HG03039 (cell line): ENCODE measurements around the gene PPARA.
"Not testable (repeated sequence)": the region's sequence is repeated elsewhere in the genome, so short reads cannot be mapped to it uniquely, and the experiment has no call there.

Experiments
- ATAC-seq: cut with Tn5 transposase; IDR thresholded peaks from one replicate; pipeline ENCODE4 v1.9.1; 2021; ENCODE audit warnings: mild to moderate bottlenecking, moderate library complexity; ENCODE audit not compliant: unreplicated experiment

Gene PPARA

DNA sequence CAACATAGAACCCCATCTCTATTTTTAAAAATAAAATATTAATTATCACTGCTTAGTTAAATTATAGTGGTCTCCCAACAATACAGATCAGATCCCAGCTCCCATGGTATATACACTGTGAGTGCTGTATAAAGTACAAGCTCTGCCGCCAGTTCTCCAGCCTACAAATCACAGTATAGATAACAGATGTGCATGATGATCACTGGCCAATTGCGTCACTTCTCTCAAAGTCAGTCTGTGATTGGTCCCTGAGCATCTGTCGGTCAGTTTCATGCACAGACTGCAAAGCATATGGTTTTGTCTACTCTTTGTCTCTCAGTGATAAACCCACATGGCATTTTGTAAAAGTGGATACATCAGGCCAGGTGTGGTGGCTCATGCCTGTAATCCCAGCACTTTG, 15.7 kb downstream of the PPARA start:
- no peak for ATAC-seq

DNA sequence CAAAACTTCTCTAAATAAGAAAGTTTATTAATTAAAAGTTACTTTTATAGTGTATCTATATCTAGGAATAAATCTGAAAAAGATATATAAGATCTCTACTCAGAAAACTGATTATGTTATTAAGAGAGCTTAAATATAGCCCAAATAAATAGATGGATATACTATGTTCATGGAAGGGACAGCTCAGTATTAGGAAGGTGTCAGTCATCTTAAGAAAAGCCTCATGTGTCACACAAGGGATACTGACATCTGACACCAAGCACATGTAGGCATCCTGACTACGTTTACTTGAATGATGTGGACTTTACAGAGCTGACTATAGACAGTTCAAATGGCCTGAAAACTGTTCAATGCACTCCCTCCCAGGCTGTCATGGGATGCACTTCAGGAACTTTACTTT, 19.3 kb downstream of the PPARA start:
- no peak for ATAC-seq

DNA sequence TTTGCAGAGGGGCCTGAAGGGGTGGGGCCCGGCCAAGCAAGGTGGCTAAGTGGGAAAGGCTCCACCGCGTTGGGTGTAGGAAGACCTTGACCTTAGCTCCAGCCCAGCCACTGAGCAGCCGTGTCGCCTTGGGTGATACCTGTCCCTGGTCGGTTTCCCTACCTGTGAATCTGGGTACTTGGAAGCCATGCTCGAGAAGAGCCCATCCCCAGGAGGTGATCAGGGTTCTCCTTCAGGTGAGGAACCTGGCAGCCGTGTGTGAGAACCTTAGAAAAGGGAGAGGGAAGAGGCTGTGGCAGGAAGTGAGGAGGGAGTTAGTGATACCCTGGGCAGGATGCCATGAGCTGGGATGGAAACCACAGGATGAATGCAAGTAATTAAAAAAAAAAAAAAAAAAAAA, 21.6 kb downstream of the PPARA start:
- no peak for ATAC-seq

DNA sequence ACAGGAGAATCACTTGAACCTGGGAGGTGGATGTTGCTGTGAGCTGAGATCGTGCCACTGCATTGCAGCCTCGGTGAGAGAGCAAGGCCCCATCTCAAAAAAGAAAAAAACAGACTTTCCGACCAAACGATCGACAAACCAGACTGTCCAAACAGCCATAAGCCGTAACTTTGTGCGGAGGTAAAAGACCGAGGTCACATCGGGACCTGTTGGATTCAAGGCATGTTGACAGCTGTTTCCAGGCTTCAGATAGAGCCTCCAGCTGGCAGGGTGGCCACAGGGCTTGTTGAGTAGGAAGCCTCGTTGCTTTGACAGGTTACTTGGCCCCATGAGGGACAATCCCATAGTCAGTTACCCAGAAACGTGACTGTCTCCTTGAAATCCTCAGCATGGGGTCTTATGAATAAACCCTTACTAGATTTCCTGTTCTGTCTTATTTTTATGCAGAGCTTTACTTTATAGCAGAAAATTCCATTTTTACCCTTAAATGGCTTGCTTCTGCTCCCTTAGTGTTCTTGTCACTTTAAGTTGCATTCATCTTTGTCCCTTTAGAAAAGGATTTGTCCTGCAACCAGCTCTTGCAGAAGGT, 22.3 kb downstream of the PPARA start:
- no peak for ATAC-seq

DNA sequence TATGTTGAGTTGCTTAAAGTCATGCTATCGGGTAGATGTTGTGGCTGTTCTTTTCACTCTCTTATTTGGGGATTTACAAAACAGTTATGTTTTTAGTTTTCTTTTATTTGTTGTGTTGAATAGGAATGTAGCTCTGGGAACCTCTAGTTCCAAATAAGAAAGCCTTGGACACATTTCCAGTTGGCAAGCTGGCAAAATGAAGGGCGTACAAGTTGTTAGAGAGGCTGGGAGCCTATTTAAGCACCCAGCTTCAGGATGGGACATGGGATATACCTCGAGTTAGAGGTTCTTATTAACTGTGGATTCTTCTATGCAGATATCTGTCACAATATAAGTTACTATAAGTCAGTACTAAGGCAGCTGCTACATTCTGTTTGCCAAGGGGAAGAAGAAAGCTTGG, 22.8 kb downstream of the PPARA start:
- ATAC-seq, result no peak

DNA sequence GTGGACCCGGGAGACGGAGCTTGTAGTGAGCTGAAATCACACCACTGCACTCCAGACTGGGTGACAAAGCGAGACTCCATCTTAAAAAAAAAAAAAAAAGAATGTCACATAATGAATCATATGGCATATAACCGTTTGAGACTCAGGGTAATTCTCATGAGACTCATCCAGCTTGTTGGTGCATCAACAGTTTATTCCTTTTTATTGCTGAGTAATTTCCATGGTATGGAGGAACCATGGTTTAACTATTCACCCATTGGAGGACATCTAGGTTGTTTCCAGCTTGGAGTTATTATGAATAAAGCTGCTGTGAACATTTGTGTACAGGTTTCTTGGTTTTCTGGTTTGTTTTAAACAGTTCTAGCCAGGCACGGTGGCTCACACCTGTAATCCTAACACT, 25.3 kb downstream of the PPARA start:
- no peak for ATAC-seq

DNA sequence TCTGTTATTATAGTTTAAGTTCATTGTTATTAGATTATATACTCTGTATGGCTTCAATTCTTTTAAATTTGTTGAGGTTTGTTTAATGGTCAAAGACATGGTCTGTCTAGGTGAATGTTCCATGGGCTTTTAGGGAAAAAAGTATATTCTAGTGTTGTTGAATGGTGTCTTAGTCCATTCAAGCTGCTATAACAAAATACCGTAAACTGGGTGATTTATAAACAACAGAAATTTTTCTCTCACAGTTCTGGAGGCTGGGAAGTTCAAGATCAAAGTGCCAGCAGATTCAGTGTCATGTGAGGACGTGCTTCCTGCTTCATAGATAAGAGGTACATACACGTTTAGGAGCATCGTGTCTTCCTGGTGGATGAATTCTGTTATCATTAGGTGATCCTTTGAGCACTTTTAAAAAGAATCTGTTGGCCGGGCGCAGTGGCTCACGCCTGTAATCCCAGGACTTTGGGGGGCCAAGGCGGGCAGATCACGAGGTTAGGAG, 26.2 kb downstream of the PPARA start:
- ATAC-seq, result no peak

DNA sequence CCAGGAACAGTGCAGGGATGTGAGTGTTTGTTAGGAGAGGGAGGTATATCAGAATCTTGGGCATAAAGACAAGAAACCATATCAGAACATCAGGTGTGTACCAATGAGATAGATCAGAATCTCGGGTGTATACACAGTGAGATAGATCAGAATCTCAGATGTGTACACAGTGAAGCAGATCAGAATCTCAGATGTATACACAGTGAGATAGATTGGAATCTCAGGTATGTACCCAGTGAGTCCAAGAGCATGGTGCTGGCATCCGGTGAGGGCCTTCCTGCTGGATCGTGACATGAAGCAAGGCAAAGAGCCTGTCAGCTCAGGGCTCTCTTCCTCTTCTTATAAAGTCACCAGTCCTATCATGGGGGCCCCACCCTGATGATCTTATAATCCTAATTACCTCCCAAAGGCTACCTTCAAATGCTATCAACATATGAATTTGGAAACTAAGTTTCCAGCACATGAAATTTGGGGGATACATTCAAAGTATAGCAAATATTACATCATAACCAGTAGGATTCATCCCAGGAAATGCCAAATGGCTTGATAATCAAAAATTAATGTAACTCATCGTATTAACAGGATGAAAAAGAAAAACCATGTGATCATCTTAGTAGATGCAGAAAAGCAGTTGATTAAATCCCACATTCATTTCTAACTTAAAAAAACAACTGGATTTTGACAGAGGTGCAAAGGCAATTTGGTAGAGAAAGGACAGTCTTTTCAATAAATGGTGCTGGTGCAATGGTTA, 28.6 kb downstream of the PPARA start:
- no peak for ATAC-seq

DNA sequence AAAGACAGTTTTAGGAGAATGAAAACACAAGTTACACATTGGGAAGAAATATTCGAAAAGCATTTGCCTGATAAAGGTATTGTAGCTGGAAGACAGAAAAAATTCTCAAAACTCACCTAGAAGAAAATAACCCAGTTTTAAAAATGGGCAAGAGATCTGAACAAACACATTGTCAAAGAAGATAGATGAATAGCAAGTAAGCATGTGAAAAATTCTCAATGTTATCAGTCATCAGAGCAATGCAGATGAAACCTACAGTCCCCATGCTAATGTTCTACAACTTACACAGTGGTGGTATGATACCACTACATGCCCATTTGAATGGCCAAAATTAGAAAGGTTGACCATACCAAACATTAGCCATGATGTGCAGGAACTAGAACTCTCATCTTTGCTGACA, 29.4 kb downstream of the PPARA start:
- no peak for ATAC-seq

DNA sequence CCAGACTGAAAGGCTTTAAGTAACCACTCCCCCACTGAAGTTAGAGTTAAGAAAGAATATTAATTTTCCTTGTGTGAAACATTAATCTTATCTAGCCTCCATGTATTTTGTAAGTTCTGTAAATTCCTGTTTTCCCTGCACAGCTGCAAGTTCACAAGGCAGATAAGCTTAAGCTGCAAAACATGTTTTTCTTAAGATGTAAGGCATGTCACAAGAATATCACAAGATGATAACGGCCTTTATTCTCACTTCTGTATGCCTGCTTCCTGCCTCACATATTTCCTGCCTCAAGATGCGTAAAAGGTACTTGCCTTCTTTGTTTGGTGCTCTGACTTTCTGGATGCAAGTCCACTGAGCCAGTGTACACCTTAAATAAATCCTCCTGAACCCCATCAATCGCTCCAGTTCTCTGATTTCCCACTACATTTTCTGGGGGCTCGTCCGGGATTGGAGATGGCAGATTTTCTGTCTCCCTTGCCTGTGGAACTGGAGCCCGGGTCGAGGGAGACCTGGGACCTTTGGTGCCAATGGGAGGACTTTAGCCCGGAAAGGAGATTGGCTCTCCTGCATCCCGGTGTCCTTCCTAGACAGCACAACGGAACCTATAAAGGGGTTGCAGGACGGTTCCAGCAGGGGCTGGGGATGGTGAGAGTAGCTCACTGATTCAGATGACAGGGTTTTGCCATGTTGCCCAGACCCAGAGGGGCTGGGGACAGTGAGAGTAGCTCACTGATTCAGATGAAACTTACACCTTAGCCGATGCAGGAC, 30.2 kb downstream of the PPARA start:
- ATAC-seq, result no peak

DNA sequence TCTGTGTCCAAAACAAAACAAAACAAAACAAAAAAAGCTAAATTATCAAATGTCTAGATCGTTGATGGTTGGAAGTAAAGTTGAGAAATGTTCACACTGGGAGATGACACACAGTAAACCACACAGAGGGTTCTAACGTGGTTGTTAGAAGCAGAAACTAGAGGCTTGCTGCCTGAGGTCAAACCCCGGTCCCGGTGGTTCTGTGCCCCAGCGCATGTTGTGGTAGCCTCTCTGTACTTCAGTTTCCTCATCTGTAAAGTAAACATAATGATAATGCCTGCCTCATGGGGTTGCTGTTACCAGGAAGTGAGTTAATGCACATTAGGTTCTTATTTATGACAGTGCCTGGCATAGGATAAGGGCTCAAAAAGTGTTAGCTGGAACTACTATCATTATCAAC, 33.4 kb downstream of the PPARA start:
- ATAC-seq, result no peak

DNA sequence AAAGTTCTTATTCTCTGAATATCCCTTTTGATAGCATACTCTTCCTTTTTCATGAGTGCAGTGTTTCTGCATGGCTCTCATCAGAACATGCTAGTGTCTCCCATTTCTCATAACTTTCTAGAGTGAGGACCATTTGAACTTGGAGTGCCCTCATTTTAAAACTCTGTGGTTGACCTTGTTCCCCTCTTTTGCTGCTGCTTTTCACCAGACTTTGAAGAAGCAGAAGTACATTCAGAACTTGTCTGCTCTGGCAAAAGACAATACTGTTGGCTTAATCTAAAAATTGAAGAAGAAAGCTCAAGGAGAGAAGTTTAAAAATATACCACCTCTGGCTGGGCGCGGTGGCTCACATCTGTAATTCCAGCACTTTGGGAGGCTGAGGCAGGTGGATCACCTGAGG, 35.0 kb downstream of the PPARA start:
- no peak for ATAC-seq

DNA sequence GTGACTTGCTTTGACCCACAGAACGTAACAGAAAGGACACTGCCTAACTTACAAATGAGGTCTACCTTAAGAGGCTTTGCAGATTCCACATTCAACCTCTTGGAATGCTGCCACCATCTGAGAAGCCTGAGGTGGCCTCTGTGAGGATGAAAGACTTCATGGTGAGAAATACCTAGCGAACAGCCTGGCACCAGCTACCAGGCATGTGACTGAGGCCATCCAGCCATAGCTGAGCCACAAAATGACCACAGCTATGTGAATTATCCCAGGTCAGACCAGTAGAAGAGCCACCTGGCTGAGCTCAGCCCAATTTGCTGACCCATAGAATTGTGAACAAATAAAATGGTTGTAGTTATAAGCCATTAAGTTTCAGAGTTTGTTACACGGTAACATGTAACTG, 37.5 kb downstream of the PPARA start:
- ATAC-seq, result no peak

DNA sequence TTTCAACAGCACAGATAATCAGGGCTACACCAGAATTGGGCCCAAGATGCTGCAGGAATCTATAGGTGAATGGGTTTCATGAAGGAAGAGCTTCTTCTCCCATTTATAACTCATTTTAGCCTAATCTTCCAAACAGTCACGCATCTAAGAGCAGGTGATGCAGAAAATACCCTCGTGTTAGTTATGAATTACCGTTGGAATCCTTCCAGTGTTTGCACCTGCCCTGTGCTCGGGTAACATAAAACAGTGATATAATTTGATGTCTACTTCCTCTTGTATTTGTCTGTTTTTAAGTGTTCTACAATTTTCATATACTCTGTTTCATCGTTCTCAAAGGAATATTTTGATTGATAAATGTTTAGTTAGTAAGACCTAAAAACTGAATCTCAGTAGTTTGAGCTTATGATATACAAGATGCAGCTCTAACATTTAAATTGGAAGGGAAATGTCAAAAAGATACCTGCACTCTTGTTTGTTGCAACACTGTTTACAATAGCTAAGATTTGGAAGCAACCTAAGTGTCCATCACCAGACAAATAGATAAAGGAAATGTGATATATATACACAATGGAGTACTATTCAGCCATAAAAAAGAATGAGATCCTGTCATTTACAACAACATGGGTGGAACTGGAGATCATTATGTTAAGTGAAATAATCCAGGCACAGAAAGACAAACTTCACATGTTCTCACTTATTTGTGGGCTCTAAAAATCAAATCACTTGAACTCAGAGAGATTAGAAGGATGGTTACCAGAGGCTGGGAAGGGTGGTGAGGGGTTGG, 42.1 kb downstream of the PPARA start:
- no peak for ATAC-seq

DNA sequence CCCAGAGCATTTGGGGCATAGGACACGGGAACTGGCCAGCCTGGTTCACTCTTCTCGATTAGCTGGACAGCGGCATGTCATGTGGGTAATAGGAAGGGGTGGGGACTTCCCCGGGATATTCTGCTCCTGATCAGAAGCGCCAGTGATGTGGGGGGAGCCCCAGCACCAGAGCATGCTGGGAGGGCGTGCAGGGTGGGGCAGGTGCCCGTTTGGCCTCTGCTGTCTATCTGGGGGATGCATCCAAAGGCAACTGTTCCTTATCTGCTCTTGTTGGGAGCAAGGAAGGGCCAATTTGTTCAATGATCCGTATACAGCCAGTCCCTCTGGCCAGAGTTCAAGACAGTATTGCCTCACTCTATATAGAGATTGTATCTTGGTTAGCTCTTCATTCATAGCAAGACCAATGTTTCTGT, 43.6 kb downstream of the PPARA start:
- no peak for ATAC-seq

DNA sequence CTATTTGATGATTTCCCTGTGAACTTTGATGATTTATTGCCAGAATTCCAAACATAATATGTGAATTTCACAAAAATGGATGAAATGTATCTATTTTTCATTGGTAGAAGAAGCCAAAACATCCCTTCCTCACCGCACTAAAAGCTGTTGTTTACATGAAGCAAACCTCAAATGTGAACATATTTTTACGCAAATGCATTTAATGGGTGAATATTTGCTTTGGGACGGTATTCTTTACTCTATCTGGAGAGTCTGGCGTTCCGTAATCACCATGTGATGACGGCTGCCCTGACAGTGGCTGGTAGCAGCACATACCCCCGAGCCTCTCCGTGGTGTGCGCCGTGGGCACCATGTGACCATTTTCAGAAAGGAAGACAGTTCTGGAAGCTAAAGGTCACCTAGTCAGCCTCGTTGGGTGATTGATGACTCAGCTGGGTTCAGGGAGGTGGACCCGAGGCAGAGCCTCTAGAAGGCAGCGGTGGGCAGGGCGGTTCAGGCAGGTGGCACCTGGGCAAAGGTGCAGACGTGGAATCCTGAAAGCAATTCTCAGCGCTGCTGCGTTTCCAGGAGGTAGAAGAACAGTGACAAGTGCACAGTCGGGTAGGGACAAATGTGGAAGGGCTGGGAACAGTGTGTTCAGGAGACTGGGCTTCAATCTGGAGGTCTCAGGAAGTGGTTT, 45.3 kb downstream of the PPARA start:
- ATAC-seq, result no peak

DNA sequence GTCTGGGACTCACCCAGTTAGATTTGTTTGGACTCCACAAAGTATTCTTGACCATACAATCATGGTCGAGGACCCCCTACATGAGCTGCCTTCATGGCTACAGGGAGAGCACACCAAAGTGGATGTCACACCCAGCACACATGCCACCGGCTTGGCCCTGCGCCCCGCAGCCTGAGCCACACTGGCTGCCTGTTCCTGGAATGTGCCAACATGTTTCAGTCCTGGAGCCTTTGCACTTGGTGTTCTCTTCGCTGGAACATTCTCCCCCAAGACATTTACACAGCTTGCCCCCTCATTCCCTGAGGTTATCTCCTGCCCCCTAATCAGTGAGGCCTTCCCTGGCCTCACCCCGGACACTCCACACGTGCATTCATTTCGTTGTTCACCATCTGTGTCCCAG, 46.0 kb downstream of the PPARA start:
- ATAC-seq, result no peak

DNA sequence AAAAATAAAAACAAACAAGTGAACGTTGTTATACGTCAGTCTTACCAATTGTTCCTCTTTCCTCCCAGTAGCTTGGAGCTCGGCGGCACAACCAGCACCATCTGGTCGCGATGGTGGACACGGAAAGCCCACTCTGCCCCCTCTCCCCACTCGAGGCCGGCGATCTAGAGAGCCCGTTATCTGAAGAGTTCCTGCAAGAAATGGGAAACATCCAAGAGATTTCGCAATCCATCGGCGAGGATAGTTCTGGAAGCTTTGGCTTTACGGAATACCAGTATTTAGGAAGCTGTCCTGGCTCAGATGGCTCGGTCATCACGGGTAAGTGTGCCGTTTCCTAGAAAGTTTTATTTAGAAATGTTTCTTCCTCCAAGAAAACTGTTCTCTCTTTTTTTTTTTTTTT, 47.9 kb downstream of the PPARA start:
- no peak for ATAC-seq

DNA sequence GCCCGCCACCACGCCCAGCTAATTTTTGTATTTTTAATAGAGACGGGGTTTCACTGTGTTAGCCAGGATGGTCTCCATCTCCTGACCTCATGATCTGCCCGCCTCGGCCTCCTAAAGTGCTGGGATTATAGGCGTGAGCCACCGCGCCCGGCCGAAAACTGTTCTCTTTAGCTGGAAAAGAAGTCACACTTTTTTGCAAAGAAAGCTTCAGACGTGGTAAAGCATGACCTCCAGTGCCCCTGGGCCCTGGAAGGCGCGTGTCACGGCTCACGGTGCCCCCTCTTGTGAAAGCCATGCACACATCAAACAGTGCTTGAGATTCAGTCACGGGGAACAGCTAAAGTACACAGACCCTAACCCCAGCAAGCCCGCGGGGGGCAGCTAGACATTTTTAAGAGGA, 48.5 kb downstream of the PPARA start:
- not testable (repeated sequence) for ATAC-seq

DNA sequence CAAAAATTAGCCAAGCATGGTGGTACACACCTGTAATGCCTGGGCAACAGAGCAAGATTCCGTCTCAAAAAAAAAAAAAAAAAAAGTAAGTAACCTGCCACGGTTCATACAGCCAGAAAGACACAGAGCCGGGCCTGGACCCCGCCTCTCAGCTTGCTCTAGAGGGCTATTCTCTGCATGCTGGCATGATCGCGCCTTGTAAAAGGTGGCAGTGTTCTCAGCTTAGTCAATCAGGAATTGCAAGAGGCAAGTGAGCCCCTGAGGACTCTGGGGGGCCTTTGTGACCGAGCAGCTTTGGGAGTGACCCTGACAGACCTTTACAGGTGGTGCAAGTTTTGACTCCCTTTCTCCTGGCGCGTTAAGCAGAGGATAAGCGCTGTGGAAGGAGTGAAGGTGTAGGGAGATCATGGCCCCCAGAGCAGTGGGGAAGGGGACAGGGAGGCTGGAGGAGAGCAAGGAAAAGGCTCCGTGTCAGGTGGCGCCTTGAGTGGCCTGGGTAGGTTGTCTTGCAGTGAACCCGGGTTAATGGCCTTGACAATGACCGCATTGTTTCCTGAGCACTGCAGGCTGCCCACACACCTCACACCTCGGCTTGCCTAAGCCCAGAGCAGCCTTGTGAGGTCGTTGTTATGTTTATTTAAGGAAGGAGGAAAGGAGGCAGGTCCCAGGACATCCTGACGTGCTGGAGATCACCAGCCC, 50.9 kb downstream of the PPARA start:
- no peak for ATAC-seq
